OCI-LY3 (cell line): ENCODE measurements around the gene NUB1.

Experiments used
- H2AFZ ChIP-seq: fragments of 200-600, 300-600 bp; shearing (Covaris generic); 2 replicates; pipeline ENCODE4 v1.6.0; 2014; ENCODE audit warnings: antibody characterized with exemption, low read depth, low read length
- H3K27ac ChIP-seq: fragments of 200-600, 300-600 bp; sonication (generic); 2 replicates; pipeline ENCODE4 v1.5.1; 2014; ENCODE audit warnings: mild to moderate bottlenecking, low read length, moderate library complexity, mixed read lengths
- H3K27me3 ChIP-seq: fragments of 200-600, 300-600 bp; sonication (generic); 2 replicates; pipeline ENCODE4 v1.6.1; 2014; ENCODE audit warnings: low read depth, low read length, mixed read lengths
- H3K36me3 ChIP-seq: fragments of 200-600, 300-600 bp; sonication (generic); replicated peaks from 2 replicates; pipeline ENCODE3; 2014; ENCODE audit warnings: low read depth, low read length, mixed read lengths
- H3K4me1 ChIP-seq: fragments of 300-600, 200-600 bp; sonication (generic); 2 replicates; pipeline ENCODE4 v1.6.1; 2014; ENCODE audit warnings: low read length, mixed read lengths
- H3K4me2 ChIP-seq: fragments of 200-600, 300-600 bp; sonication (generic); 2 replicates; pipeline ENCODE4 v1.6.1; 2014; ENCODE audit warnings: low read length, mixed read lengths
- H3K4me3 ChIP-seq: fragments of 300-600, 200-600 bp; sonication (generic); 2 replicates; pipeline ENCODE4 v1.5.1; 2014; ENCODE audit warnings: antibody characterized with exemption, mild to moderate bottlenecking, low read length, moderate library complexity
- H3K79me2 ChIP-seq: fragments of 300-600, 200-600 bp; shearing (Covaris generic); 2 replicates; pipeline ENCODE4 v1.6.1; 2014; ENCODE audit warnings: mild to moderate bottlenecking, low read length, mixed read lengths
- H3K9ac ChIP-seq: fragments of 300-600, 200-600 bp; shearing (Covaris generic); 2 replicates; pipeline ENCODE4 v1.6.0; 2014; ENCODE audit warnings: mild to moderate bottlenecking, low read length, moderate library complexity
- H3K9me3 ChIP-seq: fragments of 200-600, 300-600 bp; shearing (Covaris generic); 2 replicates; pipeline ENCODE4 v1.6.1; 2014; ENCODE audit warnings: low read length, mixed read lengths; ENCODE audit not compliant: insufficient read depth
- H4K20me1 ChIP-seq: fragments of 200-600, 300-600 bp; sonication (generic); 2 replicates; pipeline ENCODE4 v1.6.1; 2016; ENCODE audit warnings: low read length, mixed read lengths; ENCODE audit not compliant: insufficient read depth
- EZH2phosphoT487 ChIP-seq: fragments of 200-600 bp; shearing (Covaris generic); IDR thresholded peaks from 2 replicates; pipeline ENCODE4 v1.6.1; 2018; ENCODE audit warnings: antibody characterized with exemption, mixed run types, low read depth
- TF ChIP-seq, protein P1 (sequence below): fragments of 200-600, 300-600 bp; sonication (generic); IDR thresholded peaks from 2 replicates; pipeline ENCODE4 v1.5.1; 2014; ENCODE audit warnings: antibody characterized with exemption, low read length, low read depth

Gene NUB1

DNA sequence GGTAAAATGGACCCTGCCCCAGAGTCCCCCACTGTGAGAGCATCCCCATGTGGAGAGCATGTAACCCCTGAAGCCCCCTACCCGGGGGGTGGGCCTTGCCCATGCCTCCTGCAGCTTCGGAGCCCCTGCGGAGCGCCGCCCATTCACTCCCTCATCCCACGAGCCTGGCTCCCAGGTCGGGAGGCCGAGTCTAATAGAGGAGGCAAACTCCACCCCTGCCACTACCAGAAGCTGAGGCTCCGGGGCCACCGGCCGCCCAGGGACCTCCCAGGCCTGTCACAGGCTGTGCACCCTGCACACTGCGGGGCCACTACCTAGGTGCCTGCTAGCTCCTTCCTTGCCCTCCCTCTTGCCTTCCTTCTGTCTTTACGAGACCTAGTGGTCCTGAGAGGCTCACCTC, 50.8 kb downstream of the NUB1 start:
- no peak overlapping the region for H3K4me3 ChIP-seq
- H2AFZ ChIP-seq: no peak overlapping the region
- no peaks in the 10 kb centered on the region for H3K79me2 ChIP-seq
- H3K9ac ChIP-seq: no peak overlapping the region
- H3K4me1 ChIP-seq: no peaks in the 10 kb centered on the region
- H3K36me3 ChIP-seq: no peaks in the 10 kb centered on the region
- H3K9me3 ChIP-seq: no peaks in the 10 kb centered on the region
- H3K4me2 ChIP-seq: no peak overlapping the region
- no peaks in the 10 kb centered on the region for H4K20me1 ChIP-seq
- peaks cover 18% of the 10 kb centered on the region for H3K27me3 ChIP-seq
- H3K27ac ChIP-seq: no peak overlapping the region
- TF ChIP-seq EZH2phosphoT487: no peak
- TF ChIP-seq, protein P1, sequence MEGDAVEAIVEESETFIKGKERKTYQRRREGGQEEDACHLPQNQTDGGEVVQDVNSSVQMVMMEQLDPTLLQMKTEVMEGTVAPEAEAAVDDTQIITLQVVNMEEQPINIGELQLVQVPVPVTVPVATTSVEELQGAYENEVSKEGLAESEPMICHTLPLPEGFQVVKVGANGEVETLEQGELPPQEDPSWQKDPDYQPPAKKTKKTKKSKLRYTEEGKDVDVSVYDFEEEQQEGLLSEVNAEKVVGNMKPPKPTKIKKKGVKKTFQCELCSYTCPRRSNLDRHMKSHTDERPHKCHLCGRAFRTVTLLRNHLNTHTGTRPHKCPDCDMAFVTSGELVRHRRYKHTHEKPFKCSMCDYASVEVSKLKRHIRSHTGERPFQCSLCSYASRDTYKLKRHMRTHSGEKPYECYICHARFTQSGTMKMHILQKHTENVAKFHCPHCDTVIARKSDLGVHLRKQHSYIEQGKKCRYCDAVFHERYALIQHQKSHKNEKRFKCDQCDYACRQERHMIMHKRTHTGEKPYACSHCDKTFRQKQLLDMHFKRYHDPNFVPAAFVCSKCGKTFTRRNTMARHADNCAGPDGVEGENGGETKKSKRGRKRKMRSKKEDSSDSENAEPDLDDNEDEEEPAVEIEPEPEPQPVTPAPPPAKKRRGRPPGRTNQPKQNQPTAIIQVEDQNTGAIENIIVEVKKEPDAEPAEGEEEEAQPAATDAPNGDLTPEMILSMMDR: no peak

DNA sequence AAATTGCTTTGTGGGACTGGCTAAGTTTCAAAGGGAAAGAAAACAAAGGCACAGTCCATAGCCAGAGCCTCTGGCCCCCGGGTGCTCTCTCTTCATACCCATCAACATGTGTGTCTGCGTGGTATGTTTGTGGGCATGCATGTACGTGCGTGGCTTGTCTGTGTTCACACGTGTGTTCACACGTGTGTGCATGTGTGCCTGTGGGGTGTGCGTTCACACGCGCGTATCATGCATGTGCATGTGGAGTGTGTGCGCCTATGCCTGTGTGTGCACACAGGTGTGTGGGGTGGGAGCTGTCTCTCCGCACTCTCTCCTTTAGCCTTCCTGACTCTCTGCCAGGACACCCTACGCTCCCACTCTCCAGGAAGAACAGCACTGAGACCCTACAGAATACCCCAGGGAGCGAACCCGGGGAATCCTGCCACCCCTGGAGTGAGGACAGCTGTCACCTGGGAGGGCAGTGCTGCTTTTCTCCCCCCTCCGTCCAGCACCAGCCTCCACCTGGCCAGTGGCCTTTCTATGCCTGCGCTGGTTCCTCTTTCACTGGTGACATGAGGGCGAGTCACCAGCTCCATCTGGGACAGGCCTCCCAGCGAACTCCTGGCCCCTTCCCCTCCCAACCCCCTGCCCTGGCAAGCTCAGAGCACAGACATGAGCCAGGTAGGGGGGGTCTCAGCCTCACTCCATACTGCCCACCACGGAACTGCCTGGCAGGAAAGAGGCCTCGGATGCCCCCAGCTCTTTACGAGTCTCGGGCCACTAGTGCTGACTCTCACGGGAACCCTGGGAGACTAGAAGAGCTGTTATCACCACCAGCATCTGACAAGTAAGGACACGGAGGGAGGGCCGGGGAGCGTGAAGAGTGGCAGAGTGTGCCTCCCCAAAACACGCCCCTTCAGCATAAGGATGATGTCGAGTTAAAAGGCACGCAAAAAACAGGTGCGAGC, 51.7 kb downstream of the NUB1 start:
- no peak overlapping the region for H2AFZ ChIP-seq
- H3K9ac ChIP-seq: no peak overlapping the region
- TF ChIP-seq EZH2phosphoT487: no peak
- TF ChIP-seq, protein P1: no peak
- H3K4me1 ChIP-seq: no peaks in the 10 kb centered on the region
- H3K27me3 ChIP-seq: peaks cover 12% of the 10 kb centered on the region
- H3K36me3 ChIP-seq: no peaks in the 10 kb centered on the region
- no peaks in the 10 kb centered on the region for H3K79me2 ChIP-seq
- H4K20me1 ChIP-seq: no peaks in the 10 kb centered on the region
- no peak overlapping the region for H3K27ac ChIP-seq
- no peak overlapping the region for H3K4me2 ChIP-seq
- no peaks in the 10 kb centered on the region for H3K9me3 ChIP-seq
- no peak overlapping the region for H3K4me3 ChIP-seq

DNA sequence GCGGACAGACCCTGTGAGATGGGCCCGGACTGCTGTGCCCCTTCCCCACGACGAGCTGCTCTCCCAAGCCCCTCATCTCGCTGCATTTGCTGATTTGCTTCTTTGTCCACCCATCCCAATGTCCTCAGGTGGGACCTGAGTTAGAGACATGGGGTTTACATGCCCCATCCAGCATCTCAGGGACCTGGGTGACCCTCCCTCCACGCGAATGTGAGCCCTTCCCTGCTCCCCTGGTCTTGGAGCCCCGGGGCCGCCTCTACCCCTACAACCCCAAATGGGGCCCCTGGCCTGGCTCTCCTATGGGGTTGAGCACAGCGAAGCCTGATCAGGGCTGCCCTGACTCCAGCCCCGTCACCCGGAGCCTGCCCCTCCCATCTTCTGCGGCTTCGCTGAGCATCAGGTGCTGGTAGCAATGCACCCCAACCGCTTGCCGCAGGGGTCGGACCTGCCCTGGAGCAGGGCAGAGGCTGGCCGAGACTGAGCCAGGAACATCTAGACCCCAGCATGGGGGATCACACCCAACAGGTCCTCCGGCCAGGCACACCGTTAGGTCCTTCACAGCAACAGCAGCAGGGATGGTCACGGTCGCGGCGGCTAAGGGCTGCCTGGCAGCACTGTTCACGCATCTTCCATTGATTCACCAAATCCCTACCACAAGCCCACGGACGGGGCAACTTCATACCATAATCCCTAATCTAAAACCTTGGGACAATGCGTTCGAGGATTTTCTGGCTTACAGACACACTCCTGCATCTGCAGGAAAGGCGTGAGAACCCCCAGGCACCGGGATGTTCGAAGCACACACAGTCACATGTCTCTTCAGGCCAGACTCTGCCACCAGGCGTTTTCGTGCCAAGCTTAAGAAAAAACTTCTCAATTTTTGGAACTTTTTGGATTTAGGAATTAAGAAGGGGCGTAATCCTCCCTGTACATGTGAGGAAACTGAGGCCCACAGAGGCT, 52.7 kb downstream of the NUB1 start:
- Histone ChIP-seq H3K36me3 (no peaks in the 10 kb centered on the region), H3K4me1 (no peaks in the 10 kb centered on the region), H4K20me1 (no peaks in the 10 kb centered on the region), H3K9me3 (no peaks in the 10 kb centered on the region), H3K27me3 (peaks cover 10% of the 10 kb centered on the region; the same call in 1 of the 2 replicates), H3K4me2 (no peak overlapping the region), H2AFZ (no peak overlapping the region), H3K27ac (no peak overlapping the region), H3K9ac (no peak overlapping the region), H3K4me3 (no peak overlapping the region), H3K79me2 (no peaks in the 10 kb centered on the region)
- TF ChIP-seq, protein P1: no peak
- no peak for TF ChIP-seq EZH2phosphoT487

DNA sequence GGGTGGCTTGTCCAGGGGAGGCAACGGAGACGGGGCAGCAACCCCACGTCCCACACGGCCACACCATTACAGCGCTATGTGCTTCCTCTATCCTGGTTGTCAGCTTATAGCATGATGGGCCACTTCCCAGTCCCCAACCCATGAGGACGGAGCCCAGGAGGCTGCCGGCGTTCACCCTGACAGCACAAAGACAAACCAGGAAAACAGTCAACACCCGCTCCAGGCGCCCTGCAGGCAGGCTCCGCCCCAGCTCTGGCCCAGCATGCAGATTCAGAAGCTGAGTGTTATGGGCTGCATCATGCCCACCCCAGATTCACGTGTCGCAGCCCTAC, 53.4 kb downstream of the NUB1 start:
- Histone ChIP-seq H3K9me3 (no peaks in the 10 kb centered on the region), H4K20me1 (no peaks in the 10 kb centered on the region), H3K79me2 (no peaks in the 10 kb centered on the region), H2AFZ (no peak overlapping the region), H3K36me3 (no peaks in the 10 kb centered on the region), H3K27ac (no peak overlapping the region), H3K27me3 (peaks cover 6% of the 10 kb centered on the region; the same call in 1 of the 2 replicates), H3K4me3 (no peak overlapping the region), H3K4me2 (no peak overlapping the region), H3K4me1 (peaks cover 2% of the 10 kb centered on the region; the same call in 1 of the 2 replicates), H3K9ac (no peak overlapping the region)
- TF ChIP-seq EZH2phosphoT487: no peak
- TF ChIP-seq, protein P1: no peak
